Stimulated activated CD8-positive, alpha-beta memory T cell treated with anti-CD3 and anti-CD28 coated beads, Interleukin-12 subunit alpha, Interleukin-12 subunit beta, amount 100 ng/mL, for 4 hours (primary cell): ENCODE measurements around the gene ISOC1.

Experiments used
- DNase-seq: peaks from one replicate; pipeline ENCODE4 v3.0.0-alpha.2; 2020; ENCODE audit warnings: low read depth

ISOC1 gene

DNA sequence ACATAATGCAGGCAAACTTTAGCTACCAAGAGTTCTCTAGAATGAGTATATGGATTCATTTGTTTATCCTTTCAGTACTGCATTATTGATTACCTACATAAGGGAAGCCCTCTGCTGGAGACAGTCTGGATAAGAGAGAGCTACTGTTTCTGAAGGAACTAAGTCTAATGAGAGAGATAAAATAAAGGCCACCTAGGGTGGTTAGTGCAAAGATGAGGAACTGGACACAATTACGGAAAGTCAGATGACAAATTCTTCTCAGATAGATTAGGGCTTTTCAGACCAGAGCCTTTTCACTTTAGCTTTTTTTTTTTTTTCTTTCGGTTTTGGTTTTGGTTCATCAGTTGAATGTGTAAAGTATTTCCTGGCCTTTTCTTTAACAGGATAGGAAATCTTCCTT lies 31.3 kb downstream of the ISOC1 start:
- no peak for DNase-seq

DNA sequence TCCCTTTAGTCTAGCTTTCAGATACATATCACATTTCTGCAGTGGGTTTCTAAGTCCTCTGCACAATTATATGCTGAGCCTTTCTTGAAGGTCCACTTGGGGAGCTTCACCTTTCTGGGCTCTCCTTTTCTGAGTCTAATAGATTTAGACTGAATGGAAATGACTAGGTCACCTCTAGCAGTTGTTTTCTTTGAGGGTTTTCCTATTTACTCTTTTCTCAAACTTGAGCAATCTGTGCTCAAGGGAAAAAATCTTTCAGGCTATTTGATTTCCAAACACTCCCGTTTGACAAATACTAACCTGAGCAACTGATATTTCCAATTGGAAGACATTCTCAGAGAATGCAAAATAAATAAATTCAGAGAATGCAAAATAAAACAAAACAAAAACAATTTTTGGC lies 39.0 kb downstream of the ISOC1 start:
- DNase-seq = no peak

- no peak for DNase-seq
Observed at GRCh38 chr5:129135633-129136032, 41.1 kb downstream of the ISOC1 start.

DNA sequence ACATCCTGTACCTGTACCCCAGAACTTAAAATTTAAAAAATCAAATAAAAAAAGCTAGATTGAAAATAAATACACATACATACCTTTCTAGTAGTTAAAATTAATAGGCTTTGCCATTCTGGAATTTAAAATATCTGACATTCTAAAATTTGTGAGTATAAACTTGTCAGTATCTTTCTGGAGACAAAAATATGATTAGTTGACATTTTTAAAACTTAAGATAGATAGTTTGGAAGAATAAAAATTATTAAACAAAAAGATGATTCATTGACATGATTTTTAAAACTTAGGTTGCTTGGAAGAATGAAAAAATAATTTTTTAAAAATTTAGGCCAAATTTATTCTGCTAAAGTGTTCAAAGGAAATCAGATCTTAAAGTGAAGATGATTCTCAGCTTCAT lies 43.1 kb downstream of the ISOC1 start:
- no peak for DNase-seq

DNA sequence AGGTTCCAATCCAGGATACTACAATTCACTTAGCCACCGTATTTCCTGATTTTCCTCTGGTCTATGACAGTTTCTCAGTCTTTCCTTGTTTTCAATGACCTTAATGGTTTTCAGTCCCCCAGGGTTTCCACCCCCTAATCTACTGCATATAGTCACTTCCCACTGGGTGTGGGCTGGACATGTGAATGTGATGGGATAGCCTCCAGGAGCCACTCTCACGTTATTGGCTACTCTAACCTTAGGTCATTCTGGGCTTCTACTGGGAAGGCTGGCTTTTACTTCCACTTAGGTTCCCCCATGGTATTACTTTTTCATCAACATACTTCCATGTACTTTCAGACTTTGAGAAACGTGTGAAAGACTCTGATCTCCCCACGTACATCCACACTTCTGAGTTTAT lies 46.5 kb downstream of the ISOC1 start:
- no peak for DNase-seq

GRCh38 chr5:129141696-129142095 lies 47.1 kb downstream of the ISOC1 start:
- no peak for DNase-seq

DNA sequence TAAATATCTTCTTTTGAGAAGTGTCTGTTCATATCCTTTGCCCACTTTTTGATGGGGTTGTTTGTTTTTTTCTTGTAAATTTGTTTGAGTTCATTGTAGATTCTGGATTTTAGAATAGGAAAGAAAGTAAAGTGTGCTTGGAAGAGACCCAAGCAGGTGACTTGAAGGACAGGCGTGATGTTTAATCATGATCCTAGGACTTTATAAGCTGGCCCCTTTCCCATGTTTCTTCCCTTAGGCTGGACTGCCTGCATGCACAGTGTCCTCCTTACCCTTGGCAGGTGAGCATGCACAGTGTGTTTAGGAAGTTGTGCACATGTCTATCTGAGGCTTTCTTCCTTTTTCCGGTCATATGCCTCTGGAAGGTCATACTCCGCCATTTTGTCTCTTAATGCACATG lies 61.3 kb downstream of the ISOC1 start:
- DNase-seq = no peak

DNA sequence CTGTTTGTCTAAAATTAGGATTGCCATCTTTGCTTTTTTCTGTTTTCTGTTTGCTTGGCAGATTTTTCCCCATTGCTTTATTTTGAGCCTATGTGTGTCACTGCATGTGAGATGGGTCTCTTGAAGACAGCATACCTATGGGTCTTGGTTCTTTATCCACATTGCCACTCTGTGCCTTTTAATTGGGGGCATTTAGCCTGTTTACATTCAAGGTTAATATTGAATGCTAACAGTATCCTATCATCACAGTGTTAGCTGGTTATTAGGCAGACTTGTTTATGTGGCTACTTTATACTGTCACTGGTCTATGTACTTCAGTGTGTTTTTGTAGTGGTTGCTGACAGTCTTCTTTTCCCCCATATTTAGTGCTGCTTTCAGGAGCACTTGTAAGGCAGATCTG lies 67.3 kb downstream of the ISOC1 start:
- DNase-seq = no peak
